NCI-H345 treated with DMSO at 0.1 percent for 48 hours (cell line): ENCODE data around the gene ERP29.
"Not testable (repeated sequence)": the region's sequence is repeated elsewhere in the genome, so short reads cannot be mapped to it uniquely, and the experiment has no call there.

Experiments
- DNase-seq: peaks from one replicate; lab custom pipeline; 2025; ENCODE audit not compliant: unreplicated experiment; lab: John Stamatoyannopoulos, UW

The ERP29 gene

DNA sequence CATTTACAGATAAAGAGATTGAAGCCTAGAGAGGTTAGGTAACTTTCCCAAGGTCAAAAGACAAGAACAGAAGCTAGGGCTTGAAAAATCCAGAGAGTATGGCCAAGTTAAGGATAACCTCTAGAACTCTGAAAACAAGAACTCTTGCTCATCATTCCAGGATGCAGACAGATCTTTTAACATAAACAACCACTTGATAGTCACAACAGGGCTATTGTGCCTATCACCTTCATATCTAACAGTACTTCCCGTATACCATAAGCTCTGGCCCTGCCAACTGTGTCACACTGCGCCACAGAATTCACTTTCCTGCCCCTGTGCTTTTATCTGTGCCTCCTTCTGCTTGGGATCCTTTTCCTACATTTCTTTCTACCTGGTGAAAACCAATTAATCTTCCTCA lies 18.2 kb downstream of the ERP29 start:
- DNase-seq, result no peak

- no peak for DNase-seq
Measured at GRCh38 chr12:112032292-112032691, 19.1 kb downstream of the ERP29 start.

DNA sequence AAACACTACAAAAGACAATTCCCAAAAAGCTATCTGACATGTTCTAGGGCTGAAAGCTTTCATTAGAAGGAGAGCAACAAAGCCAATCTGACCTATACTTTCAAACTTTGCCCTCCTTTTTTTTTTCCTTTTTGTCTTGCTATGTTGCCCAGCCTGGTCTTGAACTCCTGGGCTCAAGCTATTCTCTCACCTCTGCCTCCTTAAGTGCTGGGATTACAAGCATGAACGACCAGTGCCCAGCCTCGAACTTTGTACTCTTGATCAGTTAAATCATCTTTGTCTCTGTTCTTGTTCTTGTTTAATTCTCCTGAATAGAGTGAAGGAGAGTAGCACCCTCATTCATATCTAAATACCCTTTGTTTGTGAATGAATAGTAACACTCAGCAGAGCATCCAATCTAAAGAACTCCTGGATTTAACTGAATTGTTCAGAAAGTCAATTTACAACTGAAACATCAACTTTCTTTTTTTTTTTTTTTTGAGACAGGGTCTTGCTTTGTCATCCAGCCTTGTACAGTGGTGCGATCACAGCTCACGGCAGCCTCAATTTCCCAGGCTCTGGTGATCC lies 22.1 kb downstream of the ERP29 start:
- DNase-seq, result no peak

DNA sequence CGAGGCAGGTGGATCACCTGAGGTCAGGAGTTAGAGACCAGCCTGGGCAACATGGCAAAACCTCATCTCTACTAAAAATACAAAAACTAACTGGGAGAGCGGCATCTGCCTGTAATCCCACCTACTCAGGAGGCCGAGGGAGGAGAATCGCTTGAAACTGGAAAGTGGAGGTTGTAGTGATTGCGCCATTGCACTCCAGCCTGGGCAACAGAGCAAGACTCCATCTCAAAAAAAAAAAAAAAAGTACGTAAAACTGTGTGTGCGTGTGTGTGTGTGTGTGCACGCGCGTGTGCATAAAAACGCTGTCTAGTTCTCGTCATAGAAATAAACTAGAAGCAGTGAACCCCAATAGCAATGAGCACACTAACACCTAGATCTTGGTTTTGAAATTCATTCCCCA lies 23.4 kb downstream of the ERP29 start:
- DNase-seq, result not testable (repeated sequence)

DNA sequence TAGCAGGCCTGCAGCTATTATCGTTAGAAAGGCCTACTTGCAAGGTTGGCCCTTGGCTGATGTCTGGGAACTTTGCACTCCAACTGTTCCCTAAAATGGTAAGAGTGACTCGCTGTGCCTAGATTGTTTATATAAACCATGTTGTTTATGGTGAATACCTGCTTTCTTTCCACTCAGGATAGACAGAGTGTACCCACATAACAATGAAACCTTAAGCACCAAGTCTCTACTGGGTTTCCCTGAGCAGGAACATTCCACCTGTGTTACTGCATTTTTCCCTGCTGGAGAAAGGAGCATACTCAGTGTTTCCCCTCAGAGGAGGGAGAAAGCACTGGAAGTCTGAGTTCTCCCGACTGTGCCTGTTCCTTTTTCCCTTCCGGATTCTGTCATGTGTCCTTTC lies 32.8 kb downstream of the ERP29 start:
- no peak for DNase-seq

GRCh38 chr12:112049351-112049750 lies 36.1 kb downstream of the ERP29 start:
- DNase-seq, result no peak

DNA sequence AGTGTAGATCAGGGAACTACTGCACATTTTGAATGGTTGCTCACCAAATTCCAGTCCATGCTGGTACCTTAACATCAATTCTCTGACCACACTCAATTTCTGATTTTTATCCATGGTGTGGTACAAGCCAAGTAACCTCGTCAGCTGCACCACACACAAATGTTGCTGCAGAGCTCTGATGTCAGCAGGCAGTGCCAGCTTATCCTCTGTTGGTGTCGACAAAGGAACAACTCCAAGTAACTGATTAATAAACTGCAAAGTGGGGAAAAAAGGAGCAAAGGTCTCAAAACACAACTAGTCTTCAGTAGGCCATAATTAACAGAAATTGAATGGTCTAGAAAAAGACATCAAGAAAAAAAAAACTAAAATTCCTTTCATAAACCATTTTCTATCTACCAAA lies 47.9 kb downstream of the ERP29 start:
- no peak for DNase-seq

GRCh38 chr12:112063273-112063672 lies 50.0 kb downstream of the ERP29 start:
- DNase-seq, result no peak

- DNase-seq, result no peak
Measured at GRCh38 chr12:112066566-112066965, 53.3 kb downstream of the ERP29 start.
